H1 (cell line): ENCODE data around the gene KRTAP9-7. TPM values are rescaled to one million over a fixed set of nuclear protein-coding genes. Genes with fewer than 3 reads are reported as not detected.

Source experiments
- CTCF ChIA-PET: fragments of 300-600 bp; sonication (Branson Sonifier 250); formaldehyde crosslinking; loops from one replicate; lab custom pipeline; 2021; ENCODE audit not compliant: partially characterized antibody; lab: Charles Lee
- POLR2A ChIA-PET: fragments of 300-600 bp; sonication (Branson Sonifier 250); formaldehyde crosslinking; loops from one replicate; lab custom pipeline; 2021; ENCODE audit warnings: inconsistent platforms; ENCODE audit not compliant: partially characterized antibody; lab: Charles Lee
- DNase-seq, 2 experiments: peaks; one replicate each; pipeline versions ENCODE4 v3.0.0 to v3.0.0-alpha.2; 2010 to 2022; ENCODE audit warnings: low spot score in 2 of 2, low read depth in 1 of 2, mixed read lengths in 1 of 2
- FAIRE-seq: peaks from 2 replicates; lab custom pipeline; 2011; peaks lifted over from hg19 to GRCh38; lab: Jason Lieb, UNC
- H2AFZ ChIP-seq: 2 replicates; pipeline ENCODE4 v1.8.1; 2012; ENCODE audit warnings: low read length, inconsistent platforms
- H2AK5ac ChIP-seq: 2 replicates; pipeline ENCODE4 v1.6.1; 2013; ENCODE audit warnings: low read depth, low read length
- H2BK120ac ChIP-seq: replicated peaks from 2 replicates; pipeline ENCODE3; 2013; ENCODE audit warnings: low read depth, low read length, inconsistent platforms
- H2BK12ac ChIP-seq: 2 replicates; pipeline ENCODE4 v1.6.1; 2013; ENCODE audit warnings: low read depth, low read length
- H2BK15ac ChIP-seq: 2 replicates; pipeline ENCODE4 v1.6.1; 2013; ENCODE audit warnings: low read length
- H2BK20ac ChIP-seq: 2 replicates; pipeline ENCODE4 v1.6.1; 2013; ENCODE audit warnings: low read length
- H2BK5ac ChIP-seq: 2 replicates; pipeline ENCODE4 v1.6.1; 2013; ENCODE audit warnings: low read depth, low read length
- H3K14ac ChIP-seq: 2 replicates; pipeline ENCODE4 v1.6.1; 2013; ENCODE audit warnings: inconsistent platforms; ENCODE audit not compliant: insufficient read length
- H3K18ac ChIP-seq: 2 replicates; pipeline ENCODE4 v1.6.1; 2013; ENCODE audit warnings: low read length; ENCODE audit errors: extremely low read depth
- H3K23ac ChIP-seq: 2 replicates; pipeline ENCODE4 v1.6.1; 2013; ENCODE audit warnings: inconsistent platforms; ENCODE audit not compliant: insufficient read length
- H3K23me2 ChIP-seq: 2 replicates; pipeline ENCODE4 v1.6.1; 2013; ENCODE audit warnings: low read depth, low read length
- H3K27ac ChIP-seq: 2 replicates; pipeline ENCODE4 v1.6.1; 2011; ENCODE audit warnings: low read depth, low read length, inconsistent platforms
- H3K27me3 ChIP-seq, 4 experiments: replicated peaks in 1 of 4; 1 replicate in 1 of 4; 2 replicates in 3 of 4; pipeline versions ENCODE4 v1.6.1 to v1.8.1; 2011 to 2013; ENCODE audit warnings: low read length in 3 of 4, mild to moderate bottlenecking in 3 of 4, inconsistent platforms in 2 of 4, mixed read lengths in 2 of 4, moderate library complexity in 1 of 4; ENCODE audit not compliant: control insufficient read depth in 3 of 4, insufficient read depth in 3 of 4; ENCODE audit errors: extremely low read depth in 1 of 4
- H3K36me3 ChIP-seq, 4 experiments: 2 replicates each; pipeline versions ENCODE4 v1.6.1 to v1.8.1; 2011 to 2013; ENCODE audit warnings: mild to moderate bottlenecking in 4 of 4, low read length in 3 of 4, moderate library complexity in 2 of 4, control low read depth in 1 of 4, inconsistent platforms in 1 of 4; ENCODE audit not compliant: insufficient read depth in 4 of 4, control insufficient read depth in 2 of 4
- H3K4ac ChIP-seq: replicated peaks from 2 replicates; pipeline ENCODE3; 2013; ENCODE audit warnings: low read length, low read depth, mixed read lengths, inconsistent platforms; ENCODE audit not compliant: insufficient read length
- H3K4me1 ChIP-seq, 4 experiments: replicated peaks in 1 of 4; 1 replicate in 1 of 4; 2 replicates in 3 of 4; pipeline versions ENCODE4 v1.6.1 to v1.8.1; 2011 to 2013; ENCODE audit warnings: low read length in 3 of 4, inconsistent platforms in 2 of 4, mixed read lengths in 1 of 4; ENCODE audit not compliant: insufficient read depth in 4 of 4, control insufficient read depth in 3 of 4
- H3K4me2 ChIP-seq, 2 experiments: 2 replicates each; pipeline versions ENCODE4 v1.6.1 to v1.8.1; 2011 to 2013; ENCODE audit warnings: low read depth in 2 of 2, low read length in 2 of 2, control low read depth in 1 of 2, inconsistent platforms in 1 of 2, mild to moderate bottlenecking in 1 of 2; ENCODE audit not compliant: insufficient read depth in 1 of 2
- H3K4me3 ChIP-seq, 4 experiments: fragments of 200-600, 300-600 bp in 1 of 4; sonication (generic), shearing (Covaris generic), sonication (Bioruptor Twin) in 1 of 4; 2 replicates each; pipeline versions ENCODE4 v1.5.1 to v1.8.1; 2011 to 2016; ENCODE audit warnings: low read length in 4 of 4, low read depth in 3 of 4, control low read depth in 2 of 4, inconsistent platforms in 2 of 4, mild to moderate bottlenecking in 2 of 4, mixed read lengths in 1 of 4, moderate library complexity in 1 of 4; ENCODE audit not compliant: insufficient read depth in 2 of 4; ENCODE audit errors: extremely low read depth in 1 of 4
- H3K56ac ChIP-seq: replicated peaks from 2 replicates; pipeline ENCODE3; 2013; ENCODE audit warnings: low read depth, mild to moderate bottlenecking, mixed read lengths, low read length, inconsistent platforms; ENCODE audit not compliant: insufficient read length
- H3K79me1 ChIP-seq: 2 replicates; pipeline ENCODE4 v1.6.1; 2013; ENCODE audit warnings: low read depth, low read length, control low read depth
- H3K79me2 ChIP-seq, 2 experiments: 2 replicates each; pipeline versions ENCODE4 v1.6.1 to v1.8.1; 2012 to 2013; ENCODE audit warnings: low read length in 2 of 2, mild to moderate bottlenecking in 2 of 2, inconsistent platforms in 1 of 2; ENCODE audit not compliant: insufficient read depth in 2 of 2, control insufficient read depth in 1 of 2
- H3K9ac ChIP-seq, 4 experiments: replicated peaks in 1 of 4; 1 replicate in 1 of 4; 2 replicates in 3 of 4; pipeline versions ENCODE4 v1.6.1 to v1.8.1; 2011 to 2013; ENCODE audit warnings: low read depth in 3 of 4, low read length in 3 of 4, control low read depth in 2 of 4, mild to moderate bottlenecking in 2 of 4, moderate library complexity in 2 of 4, inconsistent platforms in 1 of 4; ENCODE audit errors: extremely low read depth in 1 of 4
- H3K9me3 ChIP-seq, 2 experiments: 2 replicates each; pipeline versions ENCODE4 v1.6.1 to v1.8.1; 2012 to 2013; ENCODE audit warnings: mild to moderate bottlenecking in 2 of 2, moderate library complexity in 2 of 2, control low read depth in 1 of 2, inconsistent platforms in 1 of 2, low read depth in 1 of 2, low read length in 1 of 2, mixed read lengths in 1 of 2; ENCODE audit not compliant: insufficient read depth in 2 of 2
- H4K20me1 ChIP-seq, 2 experiments: replicated peaks in 1 of 2; 2 replicates each; pipeline versions ENCODE3 to v1.8.1; 2011 to 2013; ENCODE audit warnings: inconsistent platforms in 2 of 2, low read length in 2 of 2, mild to moderate bottlenecking in 1 of 2; ENCODE audit not compliant: insufficient read depth in 2 of 2, control insufficient read depth in 1 of 2
- H4K5ac ChIP-seq: 2 replicates; pipeline ENCODE4 v1.6.1; 2013; ENCODE audit warnings: low read length, low read depth, mixed read lengths, inconsistent platforms; ENCODE audit not compliant: insufficient read length
- H4K8ac ChIP-seq: 2 replicates; pipeline ENCODE4 v1.8.0; 2013; ENCODE audit warnings: mild to moderate bottlenecking, moderate library complexity, low read length, inconsistent platforms; ENCODE audit not compliant: insufficient read depth; ENCODE audit errors: extremely low read depth
- H4K91ac ChIP-seq: replicated peaks from 2 replicates; pipeline ENCODE3; 2013; ENCODE audit warnings: low read length, mixed read lengths, inconsistent platforms; ENCODE audit not compliant: insufficient read length
- CEBPB ChIP-seq: IDR thresholded peaks from 2 replicates; pipeline ENCODE4 v1.6.1; 2012; ENCODE audit warnings: low read depth, low read length
- USF2 ChIP-seq: IDR thresholded peaks from 2 replicates; pipeline ENCODE4 v1.6.1; 2011; ENCODE audit warnings: low read length, improper control_type of control experiment
- WGBS, 2 experiments: shearing (Covaris generic) in 1 of 2; methylation state at CpG; one replicate each; pipeline versions ENCODE4 v1.1.6 to v1.1.7; 2013 to 2015; ENCODE audit warnings: low lambda C conversion rate in 2 of 2, mixed read lengths in 2 of 2, inconsistent platforms in 1 of 2, low coverage in 1 of 2, missing lambda C conversion rate in 1 of 2; ENCODE audit not compliant: insufficient replicate concordance in 2 of 2, insufficient coverage in 1 of 2, insufficient read length in 1 of 2; ENCODE audit errors: extremely low coverage in 1 of 2, missing lambda C conversion rate in 1 of 2; 5-methylcytosine and 5-hydroxymethylcytosine counted together
- polyA plus RNA-seq, 7 experiments: library from polyadenylated mRNA; depleted of rRNA in 3 of 7; stranded (reverse) in 5 of 7; unstranded in 2 of 7; fragments of >200 nt in 5 of 7; fragments of 200-250 nt in 2 of 7; gene quantifications; 1 replicate in 5 of 7; 2 replicates in 1 of 7; 4 replicates in 1 of 7; pipeline versions ENCODE4 v1.2.1 to v1.2.3, GENCODE V29; 2011 to 2013; ENCODE audit warnings: missing spikeins in 2 of 7, mixed read lengths in 2 of 7
- total RNA-seq: library from RNA; stranded (reverse); fragmentation: NEBNext Ultra II Directional; extraction: Animal tissue kit (Norgen Biotek cat#: 25700); gene quantifications from 2 replicates; pipeline ENCODE4 v1.2.1, GENCODE V29; 2021

KRTAP9-7 gene
- total and polyA plus RNA-seq, 2 of the 8 experiments (the other 6 are each of a cell fraction or from before 2014, with no cell fraction given): not detected

GRCh38 chr17:41296846-41297245 is 21.3 kb downstream of the KRTAP9-7 start:
- Histone ChIP-seq H3K23me2 (no peaks in the 10 kb centered on the region), H2BK12ac (no peak overlapping the region), H3K9ac (no peak overlapping the region), H3K4ac (no peak overlapping the region), H4K20me1 (no peaks in the 10 kb centered on the region), H3K79me2 (no peaks in the 10 kb centered on the region), H4K8ac (no peak overlapping the region), H3K36me3 (no peaks in the 10 kb centered on the region), H4K5ac (no peak overlapping the region), H2AK5ac (no peak overlapping the region), H2BK120ac (no peak overlapping the region), H3K18ac (no peak overlapping the region), H3K14ac (no peak overlapping the region), H3K27ac (no peak overlapping the region), H3K23ac (no peak overlapping the region), H3K4me3 (no peak overlapping the region), H2BK20ac (no peak overlapping the region), H2BK15ac (no peak overlapping the region), H3K4me2 (no peak overlapping the region), H3K56ac (no peak overlapping the region), H4K91ac (no peak overlapping the region), H2BK5ac (no peak overlapping the region), H3K9me3 (no peaks in the 10 kb centered on the region; a peak in 1 of 4 replicates), H3K4me1 (no peaks in the 10 kb centered on the region; a peak in 1 of 7 replicates), H3K79me1 (no peaks in the 10 kb centered on the region), H2AFZ (no peak overlapping the region), H3K27me3 (no peaks in the 10 kb centered on the region)
- DNase-seq (no peak), FAIRE-seq (no peak)
- WGBS, 2 experiments: 74% methylated on average over 1 of the region's 1 CpG; no CpG with 5 or more reads in 1 of the 2 experiments
- ChIA-PET POLR2A (no interaction called here), CTCF (interaction anchor here (0.6 kb wide), 1 partner anchor 16 kb away, joined by 3 read pairs; no protein-coding TSS in a partner anchor)
- TF ChIP-seq CEBPB: no peak
- no peak for TF ChIP-seq USF2
